GM18907 (cell line): ENCODE results near the gene C10orf90.
"Not testable (repeated sequence)": the region's sequence is repeated elsewhere in the genome, so short reads cannot be mapped to it uniquely, and the experiment has no call there.

ENCODE experiments used
- ATAC-seq: cut with Tn5 transposase; IDR thresholded peaks from one replicate; pipeline ENCODE4 v1.9.1; 2021; ENCODE audit warnings: mild to moderate bottlenecking, moderate library complexity; ENCODE audit not compliant: unreplicated experiment

The C10orf90 gene

DNA sequence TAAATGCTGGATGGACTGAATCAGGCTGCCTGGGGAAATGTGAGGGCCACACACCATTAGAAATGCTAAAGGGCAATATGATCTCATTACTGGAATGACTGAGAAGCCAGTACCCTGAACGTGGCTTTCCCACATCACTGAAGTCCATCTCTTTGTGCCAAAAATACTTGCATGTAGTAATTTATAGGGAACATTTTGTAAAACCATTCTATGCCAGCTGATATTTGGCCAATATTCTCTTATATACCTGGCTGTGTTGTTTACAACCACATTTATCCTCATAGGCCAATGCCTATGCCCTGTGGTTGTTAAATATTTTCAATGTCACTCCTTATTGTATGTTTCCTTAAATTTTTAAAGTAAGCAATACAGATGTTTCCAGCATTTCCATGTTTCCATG, 111.6 kb downstream of the C10orf90 start:
- ATAC-seq: no peak

DNA sequence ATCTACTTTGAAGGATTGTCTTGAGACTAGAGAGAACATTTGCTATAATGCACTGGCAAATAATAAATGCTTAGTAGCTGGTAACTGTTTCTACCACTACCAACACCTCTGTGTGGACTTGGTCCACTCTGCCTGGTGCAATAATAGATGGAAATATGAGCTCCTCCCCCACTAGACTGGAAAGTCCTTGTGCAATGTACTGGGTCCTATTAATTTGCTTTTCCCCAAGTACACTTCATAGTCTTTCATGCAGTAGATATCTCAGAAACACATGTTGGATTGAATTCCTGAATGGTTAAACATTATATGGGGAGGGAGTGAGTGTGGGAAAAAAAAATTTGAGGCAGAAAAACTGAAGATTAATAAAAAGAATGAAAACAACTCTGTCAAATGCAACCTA, 119.3 kb downstream of the C10orf90 start:
- no peak for ATAC-seq

DNA sequence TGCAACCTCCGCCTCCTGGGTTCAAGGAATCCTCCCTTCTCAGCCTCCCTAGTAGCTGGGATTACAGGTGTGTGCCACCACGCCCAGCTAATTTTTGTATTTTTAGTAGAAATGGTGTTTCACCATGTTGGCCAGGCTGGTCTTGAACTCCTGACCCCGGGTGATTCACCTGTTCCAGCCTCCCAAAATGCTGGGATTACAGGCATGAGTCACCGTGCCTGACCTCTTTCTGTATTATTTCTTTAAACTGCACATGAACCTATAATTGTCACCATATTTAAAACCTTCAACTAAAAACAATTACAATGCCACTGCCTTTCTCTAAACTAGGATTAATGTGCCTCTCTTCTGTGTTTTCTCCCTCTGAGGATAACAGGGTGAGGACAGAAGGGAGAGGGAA, 119.9 kb downstream of the C10orf90 start:
- not testable (repeated sequence) for ATAC-seq

DNA sequence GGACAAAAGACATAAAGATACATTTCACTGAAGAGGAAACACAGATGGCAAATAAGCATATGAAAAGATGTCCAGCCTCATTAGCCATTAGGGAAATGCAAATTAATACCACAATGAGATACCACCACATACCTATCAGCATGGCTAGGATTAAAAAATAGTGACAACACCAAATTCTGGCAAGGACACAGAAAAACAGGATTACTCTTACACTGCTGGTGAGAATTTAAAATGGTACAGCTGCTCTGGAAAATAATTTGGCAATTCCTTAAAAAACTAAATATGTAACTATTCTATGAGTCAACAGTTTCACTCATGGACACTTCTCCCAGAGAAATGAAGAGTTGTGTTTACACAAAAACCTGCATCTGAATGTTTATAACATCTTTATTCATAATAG, 121.1 kb downstream of the C10orf90 start:
- no peak for ATAC-seq

- no peak for ATAC-seq
Measured at GRCh38 chr10:126544565-126544964, 125.9 kb downstream of the C10orf90 start.

GRCh38 chr10:126538439-126539135, 131.9 kb downstream of the C10orf90 start:
- no peak for ATAC-seq

GRCh38 chr10:126536656-126537055, 133.8 kb downstream of the C10orf90 start:
- no peak for ATAC-seq

DNA sequence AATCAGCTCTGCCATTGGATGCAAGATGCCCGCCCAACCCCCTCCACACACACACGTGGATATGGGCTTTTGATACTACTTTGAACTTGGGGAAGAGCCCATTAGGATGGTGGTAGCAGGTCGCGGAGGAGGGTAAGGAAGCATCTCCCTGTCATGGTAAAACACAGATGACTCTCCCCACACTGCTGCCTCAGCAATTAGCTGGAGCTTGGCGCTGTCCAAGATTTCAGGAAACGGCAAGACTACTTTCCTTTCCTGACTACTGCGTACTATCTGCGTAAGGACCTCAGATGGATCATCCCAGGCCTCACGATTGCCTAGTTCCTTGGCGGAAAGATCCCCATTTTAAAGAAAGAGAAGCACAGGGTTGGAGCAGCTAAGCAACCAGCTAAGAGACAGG, 134.3 kb downstream of the C10orf90 start:
- no peak for ATAC-seq

GRCh38 chr10:126533644-126534043, 136.8 kb downstream of the C10orf90 start:
- no peak for ATAC-seq

DNA sequence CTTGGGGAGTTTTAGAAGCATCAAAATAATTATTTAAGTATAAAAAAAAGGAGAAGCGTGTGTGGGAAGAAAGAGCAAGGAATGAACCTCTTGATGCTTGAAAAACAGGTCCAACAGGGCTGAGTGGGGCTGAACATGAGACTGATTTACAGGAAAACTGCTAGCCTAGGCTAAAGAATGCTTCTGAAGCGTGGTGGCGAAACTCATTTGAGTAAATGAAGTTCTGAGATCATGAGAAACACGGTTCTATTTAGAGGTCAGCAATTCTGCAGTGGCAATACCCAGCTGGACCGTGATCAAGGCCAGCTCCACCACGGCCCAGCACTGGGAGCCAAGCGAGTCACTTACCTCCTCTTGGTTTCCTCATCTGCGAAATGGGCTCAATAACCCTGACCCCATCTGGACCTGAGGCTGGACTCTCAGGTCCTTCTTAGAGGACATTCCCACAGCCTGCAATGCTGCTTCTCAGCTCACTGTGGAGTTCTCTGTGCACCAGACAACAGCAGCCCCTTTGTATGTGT, 142.1 kb downstream of the C10orf90 start:
- no peak for ATAC-seq

- ATAC-seq: no peak
Measured at GRCh38 chr10:126527645-126528314, 142.7 kb downstream of the C10orf90 start.

GRCh38 chr10:126525326-126525725, 145.2 kb downstream of the C10orf90 start:
- ATAC-seq: no peak

DNA sequence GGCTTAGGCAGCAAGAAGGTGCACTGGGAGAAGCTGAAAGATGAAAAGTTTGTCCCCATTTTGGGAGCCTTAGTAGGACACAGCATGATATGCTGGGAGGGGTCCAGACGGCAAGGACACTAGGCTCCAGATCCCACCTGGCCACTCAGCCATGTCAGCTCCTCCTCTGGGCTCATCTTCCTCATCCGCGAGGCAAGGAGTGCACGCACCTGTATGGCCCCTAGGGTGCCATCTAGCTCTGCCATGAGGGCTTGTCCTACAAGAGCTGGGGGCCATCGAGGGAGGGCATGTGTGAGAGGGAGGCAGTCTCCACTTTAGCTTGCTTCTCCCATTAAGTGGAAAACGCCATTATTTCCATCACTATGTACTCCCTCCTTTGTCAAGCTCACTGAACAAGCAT, 146.0 kb downstream of the C10orf90 start:
- no peak for ATAC-seq

GRCh38 chr10:126523071-126523470, 147.4 kb downstream of the C10orf90 start:
- no peak for ATAC-seq

GRCh38 chr10:126521399-126521798, 149.1 kb downstream of the C10orf90 start:
- no peak for ATAC-seq

GRCh38 chr10:126520751-126521317, 149.7 kb downstream of the C10orf90 start:
- no peak for ATAC-seq

- no peak for ATAC-seq
Measured at GRCh38 chr10:126519992-126520391, 150.5 kb downstream of the C10orf90 start.

DNA sequence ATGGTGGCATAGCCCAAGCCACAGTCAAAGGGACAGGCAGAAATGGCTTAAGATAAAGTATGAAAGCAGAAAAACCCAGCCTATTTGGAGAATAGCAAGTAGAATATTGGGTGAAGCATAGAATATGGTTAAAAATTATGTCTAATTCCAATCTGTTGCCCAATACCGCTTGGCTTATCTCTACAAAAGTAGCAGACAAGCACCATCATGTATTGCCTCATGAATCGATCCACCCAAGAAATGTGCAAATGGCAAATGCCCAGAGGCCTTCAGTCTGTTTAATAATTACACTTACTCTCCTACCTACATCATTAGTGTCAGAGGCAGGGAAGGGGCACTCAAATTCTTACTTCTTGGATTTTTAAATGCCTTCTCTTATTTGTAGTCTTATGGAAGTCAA, 151.3 kb downstream of the C10orf90 start:
- no peak for ATAC-seq

- ATAC-seq: no peak
Measured at GRCh38 chr10:126518218-126519080, 152.0 kb downstream of the C10orf90 start.

DNA sequence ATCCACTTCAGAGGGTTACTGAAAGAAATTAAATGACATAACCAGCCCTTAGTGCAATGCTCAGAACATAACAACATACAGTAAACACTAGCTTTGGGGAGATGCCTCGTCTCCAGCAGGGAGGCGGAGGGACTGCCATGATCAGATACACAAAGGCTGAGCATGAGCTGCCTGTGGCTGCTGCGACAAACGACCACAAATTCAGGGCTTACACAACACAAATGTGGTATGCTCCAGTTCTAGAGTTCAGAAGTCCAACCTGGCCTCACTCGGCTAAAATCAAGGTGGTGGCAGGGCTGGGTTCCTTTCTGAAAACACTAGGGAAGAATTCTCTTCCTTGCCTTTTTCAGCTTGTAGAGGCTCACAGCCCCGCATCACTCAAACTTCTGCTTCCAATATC, 154.0 kb downstream of the C10orf90 start:
- no peak for ATAC-seq

- ATAC-seq: no peak
Measured at GRCh38 chr10:126511917-126512479, 158.5 kb downstream of the C10orf90 start.
